Measurements from ENCODE around the gene RTN4.

- TF ChIP-seq CTCF (IDR thresholded peaks at IDR 0.05; ENCODE audit: low read length) (no peak), EZH2 (IDR thresholded peaks at IDR 0.05; ENCODE audit: borderline replicate concordance, low read length) (no peak)
Observed at GRCh38 chr2:55087936-55088335, 37.7 kb upstream of the RTN4 start.
